GM18873 (cell line): ENCODE results near the gene SRRM3.
"Not testable (repeated sequence)": the region's sequence is repeated elsewhere in the genome, so short reads cannot be mapped to it uniquely, and the experiment has no call there.

Source experiments
- ATAC-seq: cut with Tn5 transposase; IDR thresholded peaks from one replicate; pipeline ENCODE4 v1.9.1; 2021; ENCODE audit warnings: mild to moderate bottlenecking, moderate library complexity, moderate number of reproducible peaks; ENCODE audit not compliant: unreplicated experiment, low FRiP score

SRRM3 gene

DNA sequence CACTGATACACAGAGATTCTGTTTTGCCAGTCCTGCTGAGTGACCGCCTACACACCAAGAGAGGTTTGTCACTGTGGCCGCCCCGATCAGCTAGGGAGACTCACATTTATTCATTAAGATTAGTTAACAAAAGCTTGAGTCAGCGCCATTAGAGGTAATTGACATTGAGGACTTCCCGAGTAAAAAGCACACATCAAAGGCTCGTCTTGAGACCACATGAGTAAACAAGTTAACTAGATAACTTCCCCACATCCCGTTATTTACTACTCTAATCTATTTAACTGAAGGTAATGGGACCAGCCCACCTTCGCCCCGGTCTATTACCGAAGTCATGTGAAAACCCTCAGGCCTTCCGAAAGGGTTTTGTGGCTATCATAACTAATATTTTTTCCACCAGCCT, 23.0 kb downstream of the SRRM3 start:
- no peak for ATAC-seq

- no peak for ATAC-seq
Measured at GRCh38 chr7:76225379-76225778, 23.7 kb downstream of the SRRM3 start.

DNA sequence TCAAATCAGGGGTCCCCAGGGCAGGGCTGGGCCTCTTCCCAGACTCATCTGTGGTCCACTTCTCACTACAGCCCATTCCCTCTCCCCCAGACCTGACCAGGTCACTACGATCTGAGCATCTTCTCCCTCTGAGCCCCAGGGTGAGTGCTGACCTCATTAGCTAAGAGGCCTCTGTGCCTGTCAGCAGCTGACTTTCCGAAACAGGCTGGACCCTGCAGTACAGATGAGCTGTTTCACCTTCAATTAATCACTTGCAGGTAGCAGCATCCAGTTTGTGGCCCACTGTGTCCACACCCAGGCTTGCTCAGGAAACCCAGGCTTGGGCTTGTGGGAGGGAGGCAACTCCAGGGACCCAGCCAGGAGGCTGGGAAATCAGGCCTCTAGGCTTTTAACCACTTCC, 24.3 kb downstream of the SRRM3 start:
- ATAC-seq = no peak

GRCh38 chr7:76226878-76227423, 25.3 kb downstream of the SRRM3 start:
- ATAC-seq = not testable (repeated sequence)

GRCh38 chr7:76230214-76230613, 28.5 kb downstream of the SRRM3 start:
- ATAC-seq = no peak

DNA sequence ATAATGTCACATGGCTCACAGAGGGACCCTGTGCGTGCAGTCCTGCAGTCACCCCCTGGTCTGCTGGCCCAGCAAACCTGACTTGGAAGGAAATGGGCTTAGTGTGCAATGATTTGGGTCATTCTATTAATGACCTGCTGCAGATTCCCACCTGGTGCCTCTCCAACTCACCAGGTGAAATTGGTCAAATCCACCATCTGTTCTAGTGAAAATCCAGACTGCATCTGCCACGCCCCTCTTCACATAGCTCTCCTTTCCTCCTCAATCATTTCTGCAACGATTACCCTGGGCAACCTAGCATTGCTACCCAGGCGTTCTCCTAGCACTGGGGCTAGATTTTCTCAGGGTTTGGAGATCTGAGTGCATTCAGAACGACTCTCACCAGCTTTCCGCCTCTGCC, 29.4 kb downstream of the SRRM3 start:
- no peak for ATAC-seq

DNA sequence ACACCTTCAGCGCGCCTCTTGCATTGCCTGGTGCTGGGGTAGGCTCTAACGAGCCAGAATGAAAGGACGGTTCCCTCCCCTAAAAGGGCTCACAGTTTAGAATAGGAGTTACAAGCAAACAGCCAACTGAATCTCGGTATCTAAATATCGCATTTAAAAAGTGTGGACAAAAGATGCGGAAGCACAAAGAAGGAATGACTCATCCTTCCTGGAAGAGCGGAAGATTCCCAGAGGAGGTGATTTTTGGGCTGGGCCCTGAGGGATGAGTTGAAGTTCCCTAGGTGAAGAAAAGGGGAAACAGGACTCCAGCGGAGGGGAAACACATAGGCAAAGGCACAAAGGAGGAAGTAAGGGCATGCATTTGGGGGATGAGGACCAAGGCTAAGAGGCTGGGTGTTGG, 29.9 kb downstream of the SRRM3 start:
- ATAC-seq = no peak

DNA sequence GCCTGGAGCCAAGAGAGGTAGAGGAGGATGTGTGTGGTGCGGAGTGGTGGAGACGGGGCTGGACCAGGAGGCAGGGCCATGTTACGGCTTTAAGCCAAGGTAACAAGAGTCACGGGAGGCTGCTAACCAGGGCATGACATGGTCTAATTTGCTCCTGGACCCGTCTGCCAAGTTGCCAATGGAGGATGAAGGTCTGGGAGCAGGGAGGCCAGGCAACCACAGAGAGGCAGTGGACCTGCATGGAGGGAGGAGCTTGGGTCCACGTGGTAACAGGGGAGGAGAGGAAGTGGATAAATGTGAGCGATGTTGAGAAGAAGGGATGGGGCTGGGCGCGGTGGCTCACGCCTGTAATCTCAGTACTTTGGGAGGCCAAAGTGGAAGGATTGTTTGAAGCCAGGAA, 31.0 kb downstream of the SRRM3 start:
- no peak for ATAC-seq

DNA sequence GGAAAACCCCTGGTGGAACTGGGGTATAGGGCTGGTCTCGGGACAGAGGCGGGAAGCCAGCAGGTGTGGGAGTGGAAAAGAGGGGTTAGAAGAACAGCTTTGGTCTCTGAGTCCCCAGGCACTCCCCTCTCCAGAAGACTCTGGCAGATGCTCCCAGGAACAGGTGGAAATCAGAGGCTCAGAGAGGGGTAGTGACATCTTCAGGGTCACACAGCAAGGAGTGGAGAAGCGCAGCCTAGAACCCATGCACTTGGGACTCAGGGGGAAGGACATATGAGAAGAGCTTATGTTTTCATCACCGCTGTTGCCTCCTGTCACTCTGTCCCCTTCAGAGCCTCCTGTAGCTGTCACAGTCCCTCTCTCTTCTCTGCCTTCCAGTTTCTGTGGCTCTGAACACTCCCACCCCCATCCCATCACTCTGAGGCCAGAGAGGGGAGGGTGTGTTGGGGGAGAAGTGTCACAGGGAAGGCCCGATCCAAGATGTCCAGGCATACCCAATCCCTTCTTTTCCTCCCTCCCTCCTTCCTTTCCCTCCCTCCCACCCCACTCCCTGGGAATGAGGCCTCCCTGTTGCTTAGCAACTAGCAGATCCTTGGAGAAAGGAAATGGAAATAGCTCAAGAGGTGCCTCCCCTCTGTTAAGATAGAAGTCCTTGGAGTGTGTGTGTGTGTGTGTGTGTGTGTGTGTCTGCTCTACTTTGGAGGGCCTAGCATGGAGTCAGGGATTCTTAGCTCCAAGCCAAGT, 32.0 kb downstream of the SRRM3 start:
- ATAC-seq = no peak

DNA sequence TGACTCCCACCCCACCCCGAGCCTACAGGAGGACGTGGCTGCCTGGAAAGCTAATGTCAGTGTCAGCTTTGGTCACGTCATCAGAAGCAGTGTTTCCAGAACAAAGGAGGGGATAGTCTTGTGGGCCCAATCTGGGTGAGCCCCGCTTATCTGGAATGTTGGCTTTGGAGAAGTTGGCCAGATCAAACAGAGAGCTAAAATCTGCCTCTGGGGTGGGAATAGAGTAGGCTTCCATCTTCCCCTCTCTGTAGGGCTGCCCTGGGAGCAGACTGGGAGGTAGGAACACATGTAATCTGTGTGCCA, 32.5 kb downstream of the SRRM3 start:
- no peak for ATAC-seq

DNA sequence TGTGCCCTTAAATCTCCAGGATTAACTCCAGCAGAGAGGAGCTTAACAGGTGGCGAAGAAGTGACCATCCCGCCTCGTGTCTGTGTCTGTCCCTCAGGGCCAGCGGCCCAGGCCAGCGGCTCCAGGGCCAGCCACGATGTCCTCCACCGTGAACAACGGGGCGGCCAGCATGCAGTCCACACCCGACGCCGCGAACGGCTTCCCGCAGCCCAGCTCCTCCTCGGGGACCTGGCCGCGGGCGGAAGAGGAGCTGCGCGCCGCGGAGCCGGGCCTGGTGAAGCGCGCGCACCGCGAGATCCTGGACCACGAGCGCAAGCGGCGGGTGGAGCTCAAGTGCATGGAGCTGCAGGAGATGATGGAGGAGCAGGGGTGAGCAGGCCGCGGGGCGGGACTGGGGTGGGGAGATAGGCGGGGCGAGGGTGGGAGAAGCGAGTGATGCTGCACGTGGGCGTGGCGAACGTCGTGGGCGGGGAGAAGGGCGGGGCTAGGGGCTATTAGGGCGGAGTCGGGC, 33.3 kb downstream of the SRRM3 start:
- ATAC-seq = no peak

DNA sequence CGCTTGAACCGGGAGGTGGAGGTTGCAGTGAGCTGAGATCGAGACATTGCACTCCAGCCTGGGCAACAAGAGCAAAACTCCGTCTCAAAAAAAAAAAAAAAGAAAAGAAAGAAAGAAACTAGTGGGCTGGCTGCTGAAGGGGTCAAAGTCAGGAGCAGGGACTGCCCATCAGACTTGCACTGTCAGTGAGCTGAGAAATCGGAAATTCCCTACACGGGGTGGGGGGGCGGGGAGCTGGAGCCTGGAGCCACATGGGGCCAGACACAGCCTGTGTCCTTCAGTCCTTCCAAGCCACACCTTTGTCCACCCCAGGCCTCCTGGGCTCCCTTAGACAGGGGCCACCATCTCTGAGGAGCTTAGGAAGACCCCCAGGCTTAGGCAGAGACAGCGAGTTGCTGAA, 34.5 kb downstream of the SRRM3 start:
- no peak for ATAC-seq

- no peak for ATAC-seq
Measured at GRCh38 chr7:76238326-76238725, 36.6 kb downstream of the SRRM3 start.

GRCh38 chr7:76241141-76241540, 39.4 kb downstream of the SRRM3 start:
- ATAC-seq = no peak

DNA sequence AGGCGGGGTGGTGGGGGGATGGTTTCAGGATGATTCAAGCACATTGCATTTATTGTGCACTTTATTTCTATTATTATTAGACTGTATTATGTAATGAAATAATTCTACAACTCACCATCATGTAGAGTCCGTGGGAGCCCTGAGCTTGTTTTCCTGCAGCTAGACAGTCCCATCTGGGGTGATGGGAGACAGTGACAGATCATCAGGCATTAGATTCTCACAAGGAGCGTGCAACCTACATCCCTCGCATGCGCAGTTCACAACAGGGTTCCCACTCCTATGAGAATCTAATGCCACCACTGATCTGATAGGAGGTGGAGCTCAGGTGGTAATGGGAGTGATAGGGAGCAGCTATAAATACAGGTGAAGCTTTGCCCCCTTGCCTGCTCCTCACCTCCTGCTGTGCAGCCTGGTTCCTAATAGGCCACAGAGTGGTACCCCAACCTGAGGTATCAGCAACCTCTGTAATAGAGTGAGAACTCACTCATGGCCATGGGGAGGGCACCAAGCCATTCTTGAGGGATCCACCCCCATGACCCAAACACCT, 40.9 kb downstream of the SRRM3 start:
- ATAC-seq = not testable (repeated sequence)

DNA sequence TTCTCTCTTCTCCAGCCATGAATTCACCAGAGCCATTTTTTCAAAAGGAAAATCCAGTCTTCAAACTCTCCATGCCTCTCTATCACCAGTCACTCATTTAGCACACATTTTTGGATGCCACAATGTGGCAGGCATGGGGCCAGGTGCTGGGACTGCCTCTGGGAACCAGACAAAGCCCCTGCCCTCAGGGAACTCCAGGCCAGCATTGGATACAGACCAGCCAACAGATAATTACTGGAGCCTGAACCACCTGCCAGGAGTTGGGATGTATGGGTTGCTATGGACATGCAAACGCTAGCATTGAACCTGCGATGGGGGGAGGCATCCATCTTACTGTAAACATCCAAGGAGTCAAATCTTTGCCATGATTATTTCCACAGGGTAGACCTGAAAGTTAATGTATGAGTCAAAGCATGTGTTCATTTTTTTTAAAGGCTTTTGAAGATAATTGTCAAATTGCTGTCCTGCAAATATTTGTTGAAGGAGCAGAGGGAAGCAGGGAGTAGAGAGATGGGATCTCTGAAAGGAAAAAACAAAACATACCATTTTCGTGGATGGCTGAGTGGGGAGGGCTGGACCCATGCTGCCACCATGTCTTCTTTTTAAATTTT, 43.2 kb downstream of the SRRM3 start:
- no peak for ATAC-seq

DNA sequence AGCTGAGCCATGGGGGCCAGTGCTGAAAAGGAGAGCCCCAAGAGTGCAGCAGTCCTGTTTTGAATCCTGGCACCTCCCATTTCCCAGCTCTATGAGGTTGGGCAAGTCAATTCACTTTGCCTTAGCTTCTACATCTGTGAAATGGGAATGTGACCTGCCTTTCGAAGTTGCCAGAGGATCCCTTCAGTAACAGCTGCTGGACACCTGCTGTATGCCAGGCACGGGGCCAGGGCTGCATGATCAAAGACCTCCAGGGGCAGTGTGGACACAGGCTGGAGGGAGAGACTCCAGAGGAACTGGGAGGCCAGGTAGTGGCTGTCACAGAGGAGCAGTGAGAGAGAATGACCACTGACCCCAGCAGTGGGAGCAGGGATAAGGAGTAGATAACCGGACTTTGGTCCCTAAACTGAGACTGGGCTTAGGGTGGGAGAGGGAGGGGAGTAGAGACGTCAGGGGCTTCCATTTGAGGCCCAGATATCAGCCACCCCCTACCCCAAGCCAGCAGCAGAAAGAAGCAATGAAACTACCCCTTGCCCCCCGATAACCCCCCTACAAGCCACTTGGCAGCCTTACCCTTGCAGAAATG, 45.2 kb downstream of the SRRM3 start:
- no peak for ATAC-seq

- ATAC-seq = no peak
Measured at GRCh38 chr7:76247938-76248337, 46.2 kb downstream of the SRRM3 start.

- ATAC-seq = no peak
Measured at GRCh38 chr7:76252021-76252420, 50.3 kb downstream of the SRRM3 start.

- no peak for ATAC-seq
Measured at GRCh38 chr7:76254781-76255180, 53.1 kb downstream of the SRRM3 start.

GRCh38 chr7:76257973-76258372, 56.3 kb downstream of the SRRM3 start:
- ATAC-seq = no peak
